ENCODE results near the gene CAT. TPM values are rescaled to one million over a fixed set of nuclear protein-coding genes. Genes with fewer than 3 reads are reported as not detected.

Gene CAT
- total RNA-seq, 4 donors from 2014 or later = 83.0 to 120 (median 107) TPM

DNA sequence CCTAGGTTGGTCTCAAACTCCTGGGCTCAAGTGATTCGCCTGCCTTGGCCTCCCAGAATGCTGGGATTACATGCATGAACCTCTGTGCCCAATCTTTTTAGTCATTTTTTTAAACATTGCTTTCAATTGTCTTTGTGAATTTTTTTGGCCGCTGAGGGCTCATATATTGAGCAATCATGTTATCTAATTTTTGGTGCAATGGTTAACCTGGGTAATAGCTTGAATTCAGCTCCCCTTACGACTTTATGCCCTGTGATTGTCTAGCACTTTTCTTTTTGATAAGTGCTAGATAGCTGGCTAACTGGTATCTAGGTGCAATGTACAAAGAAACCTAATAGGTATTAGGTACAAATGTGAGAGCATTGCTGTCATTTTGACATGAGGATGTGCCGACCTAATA is 35.3 kb upstream of the CAT start:
- Histone ChIP-seq H3K4me3 (no peak overlapping the region), H3K27ac (no peak overlapping the region), H3K4me1 (no peaks in the 10 kb centered on the region), H3K27me3 (no peaks in the 10 kb centered on the region), H3K36me3 (no peaks in the 10 kb centered on the region), H3K9me3 (no peaks in the 10 kb centered on the region)
- TF ChIP-seq POLR2A (IDR thresholded peaks at IDR 0.05) = no peak
- TF ChIP-seq, protein P1, sequence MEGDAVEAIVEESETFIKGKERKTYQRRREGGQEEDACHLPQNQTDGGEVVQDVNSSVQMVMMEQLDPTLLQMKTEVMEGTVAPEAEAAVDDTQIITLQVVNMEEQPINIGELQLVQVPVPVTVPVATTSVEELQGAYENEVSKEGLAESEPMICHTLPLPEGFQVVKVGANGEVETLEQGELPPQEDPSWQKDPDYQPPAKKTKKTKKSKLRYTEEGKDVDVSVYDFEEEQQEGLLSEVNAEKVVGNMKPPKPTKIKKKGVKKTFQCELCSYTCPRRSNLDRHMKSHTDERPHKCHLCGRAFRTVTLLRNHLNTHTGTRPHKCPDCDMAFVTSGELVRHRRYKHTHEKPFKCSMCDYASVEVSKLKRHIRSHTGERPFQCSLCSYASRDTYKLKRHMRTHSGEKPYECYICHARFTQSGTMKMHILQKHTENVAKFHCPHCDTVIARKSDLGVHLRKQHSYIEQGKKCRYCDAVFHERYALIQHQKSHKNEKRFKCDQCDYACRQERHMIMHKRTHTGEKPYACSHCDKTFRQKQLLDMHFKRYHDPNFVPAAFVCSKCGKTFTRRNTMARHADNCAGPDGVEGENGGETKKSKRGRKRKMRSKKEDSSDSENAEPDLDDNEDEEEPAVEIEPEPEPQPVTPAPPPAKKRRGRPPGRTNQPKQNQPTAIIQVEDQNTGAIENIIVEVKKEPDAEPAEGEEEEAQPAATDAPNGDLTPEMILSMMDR (IDR thresholded peaks at IDR 0.05) = no peak
- no peak for DNase-seq
- intact Hi-C loops (cut with DNase I; ENCODE audit: low total_unique reads) = no loop called here

GRCh38 chr11:34404280-34404679 is 34.5 kb upstream of the CAT start:
- no peaks in the 10 kb centered on the region for H3K4me1 ChIP-seq
- no peaks in the 10 kb centered on the region for H3K27me3 ChIP-seq
- H3K27ac ChIP-seq = no peak overlapping the region
- no peaks in the 10 kb centered on the region for H3K36me3 ChIP-seq
- TF ChIP-seq, protein P1 (IDR thresholded peaks at IDR 0.05) = no peak
- no peak for TF ChIP-seq POLR2A (IDR thresholded peaks at IDR 0.05)
- no peak for DNase-seq
- H3K4me3 ChIP-seq = no peak overlapping the region
- intact Hi-C loops (cut with DNase I; ENCODE audit: low total_unique reads) = no loop called here
- H3K9me3 ChIP-seq = no peaks in the 10 kb centered on the region

GRCh38 chr11:34405079-34405858 is 33.5 kb upstream of the CAT start:
- Histone ChIP-seq H3K36me3 (no peaks in the 10 kb centered on the region), H3K27me3 (no peaks in the 10 kb centered on the region), H3K4me3 (no peak overlapping the region), H3K9me3 (no peaks in the 10 kb centered on the region), H3K4me1 (no peaks in the 10 kb centered on the region), H3K27ac (no peak overlapping the region)
- intact Hi-C loops (cut with DNase I; ENCODE audit: low total_unique reads) = no loop called here
- no peak for TF ChIP-seq POLR2A (IDR thresholded peaks at IDR 0.05)
- TF ChIP-seq, protein P1 (IDR thresholded peaks at IDR 0.05) = no peak
- DNase-seq = no peak

GRCh38 chr11:34406413-34406812 is 32.3 kb upstream of the CAT start:
- no peaks in the 10 kb centered on the region for H3K27me3 ChIP-seq
- H3K9me3 ChIP-seq = no peaks in the 10 kb centered on the region
- intact Hi-C loops (cut with DNase I; ENCODE audit: low total_unique reads) = no loop called here
- no peak overlapping the region for H3K27ac ChIP-seq
- H3K36me3 ChIP-seq = no peaks in the 10 kb centered on the region
- no peak for DNase-seq
- no peak for TF ChIP-seq POLR2A (IDR thresholded peaks at IDR 0.05)
- TF ChIP-seq, protein P1 (IDR thresholded peaks at IDR 0.05) = no peak
- no peak overlapping the region for H3K4me3 ChIP-seq
- H3K4me1 ChIP-seq = no peaks in the 10 kb centered on the region

- no peaks in the 10 kb centered on the region for H3K27me3 ChIP-seq
- H3K9me3 ChIP-seq = no peaks in the 10 kb centered on the region
- H3K27ac ChIP-seq = no peak overlapping the region
- no peaks in the 10 kb centered on the region for H3K4me1 ChIP-seq
- H3K36me3 ChIP-seq = no peaks in the 10 kb centered on the region
- TF ChIP-seq, protein P1 (IDR thresholded peaks at IDR 0.05) = no peak
- TF ChIP-seq POLR2A (IDR thresholded peaks at IDR 0.05) = no peak
- no peak for DNase-seq
- no peak overlapping the region for H3K4me3 ChIP-seq
- intact Hi-C loops (cut with DNase I; ENCODE audit: low total_unique reads) = no loop called here
Observed at GRCh38 chr11:34407121-34407813, 31.5 kb upstream of the CAT start.

All from uterus (tissue), 4 donors.